GM18861 (cell line): ENCODE measurements around the gene CCDC24.

Experiments used
- ATAC-seq: cut with Tn5 transposase; IDR thresholded peaks from one replicate; pipeline ENCODE4 v1.9.1; 2021; ENCODE audit not compliant: unreplicated experiment

CCDC24 gene

DNA sequence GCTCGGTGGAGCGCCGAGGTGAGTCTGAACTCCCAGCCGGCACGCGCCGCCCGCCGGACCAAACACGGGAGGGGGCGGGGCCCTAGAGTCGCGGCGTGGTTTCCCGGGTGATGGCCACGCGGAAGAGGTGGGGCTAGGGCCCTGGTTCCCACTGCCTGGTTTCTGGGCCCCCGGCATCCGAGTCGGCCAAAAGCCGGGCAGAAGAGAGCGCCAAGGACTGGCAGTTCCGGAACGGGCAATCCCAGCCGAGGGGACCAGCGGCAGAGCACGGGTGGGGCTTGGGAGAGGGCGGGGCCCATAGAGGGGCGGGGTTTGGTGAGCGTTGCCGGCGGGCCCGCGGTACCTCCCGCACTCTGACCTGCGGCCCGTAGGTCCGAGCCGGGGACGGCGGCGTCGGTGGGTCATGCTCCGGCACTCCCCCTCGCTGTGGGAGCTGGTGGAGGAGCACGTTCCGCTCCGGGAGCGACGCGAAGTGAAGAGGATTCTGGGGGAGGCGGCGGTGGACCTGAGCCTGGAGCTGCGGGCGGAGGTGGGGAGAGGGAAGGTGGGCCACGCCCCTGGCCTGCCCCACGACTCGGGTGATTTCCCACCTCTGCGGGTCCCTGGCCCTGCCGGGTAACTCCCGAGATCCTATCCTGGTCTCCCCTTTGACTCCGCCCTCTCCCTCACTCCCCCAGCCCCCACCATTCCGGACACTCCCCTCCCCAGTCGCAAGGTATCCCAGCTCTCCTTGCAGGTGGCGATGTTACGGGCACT lies at the start of gene CCDC24:
CCDC24 (plus strand) TSS at position 124 of the 756 bp plus-strand sequence; CDS start at position 404, 280 bp downstream.
- no peak for ATAC-seq

DNA sequence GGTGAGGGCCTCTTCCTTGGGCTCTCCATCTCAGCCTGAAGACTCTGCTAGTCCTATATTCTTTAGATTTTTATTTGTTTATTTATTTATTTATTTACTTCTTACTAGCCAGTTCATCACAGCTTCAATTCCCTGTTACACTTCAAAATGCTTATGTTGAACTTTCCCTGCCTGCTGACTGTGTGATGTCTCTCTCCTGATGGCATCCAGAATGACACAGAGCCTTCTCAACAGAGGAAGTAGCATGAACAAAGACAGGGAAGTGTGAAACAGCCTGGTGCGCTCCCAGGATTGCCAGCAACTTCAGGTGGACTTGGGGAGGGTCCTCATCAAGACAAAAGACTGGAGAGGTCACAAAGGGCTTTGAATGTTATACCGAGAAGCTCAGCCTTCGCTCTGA lies 49.0 kb upstream of the CCDC24 start:
- no peak for ATAC-seq

DNA sequence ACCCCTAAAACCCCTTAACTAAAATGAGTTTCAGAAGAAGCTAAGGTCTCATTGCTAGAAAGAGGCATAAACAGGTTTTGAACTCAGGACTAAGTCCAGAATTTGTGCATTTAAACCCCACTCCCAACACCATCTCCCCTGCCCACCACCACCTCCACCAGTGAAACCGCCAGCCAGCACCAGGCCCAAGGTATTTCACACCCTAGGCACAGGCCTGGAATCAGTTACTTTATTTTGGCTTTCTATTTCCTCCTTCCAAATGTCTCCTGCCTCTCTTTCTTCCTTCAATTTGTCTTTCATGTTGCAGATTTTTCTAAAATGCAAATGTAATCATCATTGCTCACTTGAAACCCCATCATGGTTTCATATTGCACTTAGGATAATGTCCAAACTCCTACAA lies 46.5 kb upstream of the CCDC24 start:
- no peak for ATAC-seq

DNA sequence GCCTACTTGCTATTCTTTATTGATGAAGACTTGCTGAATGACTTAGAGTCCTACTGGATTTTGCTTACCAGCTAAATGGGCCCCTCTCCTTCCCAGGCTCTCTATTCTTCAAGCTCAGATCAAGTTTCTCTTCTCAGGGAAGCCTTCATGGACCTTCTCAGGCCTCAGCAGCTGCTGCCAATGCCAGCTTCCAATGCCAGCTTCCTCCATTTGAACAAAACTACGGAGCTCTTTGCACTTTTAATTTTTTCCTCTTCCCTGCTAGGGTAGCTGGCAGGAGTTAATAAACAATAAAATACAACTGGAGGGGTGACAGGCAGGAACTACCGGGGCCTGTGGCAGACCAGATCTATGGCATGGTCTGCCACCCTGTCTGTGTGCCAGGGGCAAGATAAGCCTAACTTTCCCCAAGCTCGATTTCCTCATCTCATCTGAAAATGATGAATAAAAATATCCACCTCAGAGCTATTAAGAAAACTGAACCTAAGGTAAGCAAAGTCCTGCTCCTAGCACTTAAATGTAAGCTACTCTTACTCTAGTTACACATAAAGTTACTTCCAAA lies 45.6 kb upstream of the CCDC24 start:
- no peak for ATAC-seq

DNA sequence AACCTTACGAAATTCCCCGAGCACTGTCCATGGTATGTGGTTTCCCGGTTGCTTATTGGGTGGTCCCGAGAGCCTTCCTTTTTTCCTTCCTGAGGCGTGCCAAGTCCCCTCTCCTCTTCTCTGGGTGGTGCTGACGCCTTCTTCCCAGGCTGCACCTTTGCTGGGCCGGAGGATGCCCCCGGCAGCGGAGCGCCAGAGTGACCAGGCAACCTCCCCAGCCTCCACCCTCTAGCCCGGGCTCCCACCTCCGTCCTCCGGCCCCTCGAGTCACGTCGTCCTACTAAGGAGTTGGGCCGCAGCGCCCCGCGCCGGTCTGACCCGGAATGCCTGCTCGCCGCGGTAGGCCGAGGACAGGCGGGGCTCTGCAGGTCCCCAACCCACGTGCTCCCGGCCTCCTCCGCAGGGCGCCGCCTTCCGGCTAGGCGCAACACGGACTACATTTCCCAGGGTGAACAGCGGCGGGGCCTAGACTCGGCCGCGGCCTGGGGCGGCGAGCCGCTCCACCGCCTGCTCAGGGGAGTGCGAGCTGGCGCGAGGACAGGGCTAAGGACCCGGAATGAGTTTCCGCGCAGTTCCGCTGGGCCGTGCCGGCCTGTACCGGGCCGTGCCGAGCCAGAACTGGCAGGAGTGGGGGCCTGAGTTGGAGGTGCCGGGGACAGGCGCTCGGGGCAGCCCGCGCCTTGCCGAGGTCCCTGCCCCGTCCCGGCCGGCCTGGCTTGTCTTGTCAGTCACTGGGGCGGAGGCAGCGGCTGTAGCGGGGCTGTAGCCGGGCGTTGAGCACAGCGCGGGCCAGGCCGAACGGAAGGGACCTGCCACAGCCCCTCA lies 45.0 kb upstream of the CCDC24 start, which contains the start of gene IPO13:
IPO13 (plus strand) TSS at position 715 of the 825 bp plus-strand sequence. CDS start 651 bp downstream, outside the sequence.
- ATAC-seq: peak; percentile 94

DNA sequence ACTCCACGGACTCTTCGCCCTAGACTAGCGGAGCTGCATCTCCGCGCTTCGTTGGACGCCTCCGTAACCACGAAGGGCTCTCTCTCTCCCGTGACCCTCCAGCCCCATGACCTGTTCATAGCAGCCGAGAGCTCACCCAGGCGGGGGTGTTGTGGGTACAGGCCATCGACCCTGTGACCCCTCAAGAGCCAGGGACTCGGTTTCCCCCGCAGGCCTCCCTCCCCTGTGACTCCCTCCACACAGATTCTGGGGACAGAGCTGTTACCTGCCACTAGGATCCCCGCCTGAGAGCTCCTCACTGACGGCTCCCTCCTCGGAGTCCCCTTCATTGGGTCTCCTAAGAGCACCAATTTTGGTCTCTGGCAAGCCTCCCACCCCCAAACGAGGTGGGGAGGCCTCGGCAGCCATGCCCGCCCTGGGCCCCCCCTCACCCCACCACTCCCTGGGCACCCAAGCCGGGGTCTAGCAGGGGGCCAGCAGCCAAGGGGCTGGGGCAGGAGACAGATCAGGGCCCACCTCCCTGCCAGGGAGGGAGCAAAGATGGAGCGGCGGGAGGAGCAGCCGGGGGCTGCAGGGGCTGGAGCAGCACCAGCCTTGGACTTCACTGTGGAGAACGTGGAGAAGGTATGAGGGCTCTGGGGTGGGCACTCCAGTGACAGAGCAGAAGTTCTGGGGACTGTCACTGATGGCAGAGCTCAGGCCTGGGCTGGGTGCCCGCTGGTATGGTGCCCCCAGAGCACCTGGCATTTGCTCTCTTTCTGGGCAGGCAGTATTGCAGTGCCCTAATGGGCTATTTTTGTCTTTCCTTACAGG lies 44.1 kb upstream of the CCDC24 start:
- no peak for ATAC-seq

DNA sequence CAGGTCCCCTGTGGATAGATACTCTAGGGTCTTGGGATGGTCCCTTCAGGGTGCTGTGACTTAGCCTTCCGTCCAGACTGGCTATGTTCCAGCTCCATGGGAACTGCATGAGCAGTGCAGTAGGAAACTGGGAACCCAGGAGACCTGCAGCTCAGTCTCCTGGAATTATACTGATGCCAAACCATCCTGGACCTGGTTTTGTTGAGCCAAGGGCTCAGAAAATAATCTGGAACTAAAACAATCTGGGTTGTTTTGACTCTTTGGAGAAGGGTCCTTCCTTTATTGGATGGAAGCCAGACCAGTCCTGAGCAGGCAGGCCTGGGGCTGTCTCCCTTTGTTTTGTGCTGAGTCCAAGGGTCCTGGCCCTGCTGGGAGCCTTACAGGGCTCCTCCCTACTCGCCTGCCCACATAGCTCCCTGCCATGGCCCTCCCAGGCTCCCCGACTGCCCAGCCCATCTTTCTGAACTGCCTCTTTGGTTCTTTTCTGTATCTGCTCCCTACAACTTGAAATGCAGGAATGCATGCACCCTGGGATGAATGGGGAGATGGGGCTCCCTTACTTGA lies 43.4 kb upstream of the CCDC24 start:
- ATAC-seq: no peak

DNA sequence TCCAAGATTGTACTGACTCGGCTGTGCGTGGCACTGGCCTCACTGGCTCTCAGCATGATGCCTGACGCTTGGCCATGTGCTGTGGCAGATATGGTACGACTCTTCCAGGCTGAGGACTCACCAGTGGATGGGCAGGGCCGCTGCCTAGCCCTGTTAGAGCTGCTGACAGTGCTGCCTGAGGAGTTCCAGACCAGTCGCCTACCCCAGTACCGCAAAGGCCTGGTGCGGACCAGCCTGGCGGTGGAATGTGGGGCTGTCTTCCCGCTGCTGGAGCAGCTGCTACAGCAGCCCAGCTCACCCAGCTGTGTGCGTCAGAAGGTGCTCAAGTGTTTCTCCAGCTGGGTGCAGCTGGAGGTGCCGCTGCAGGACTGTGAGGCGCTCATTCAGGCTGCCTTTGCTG lies 41.7 kb upstream of the CCDC24 start:
- no peak for ATAC-seq

DNA sequence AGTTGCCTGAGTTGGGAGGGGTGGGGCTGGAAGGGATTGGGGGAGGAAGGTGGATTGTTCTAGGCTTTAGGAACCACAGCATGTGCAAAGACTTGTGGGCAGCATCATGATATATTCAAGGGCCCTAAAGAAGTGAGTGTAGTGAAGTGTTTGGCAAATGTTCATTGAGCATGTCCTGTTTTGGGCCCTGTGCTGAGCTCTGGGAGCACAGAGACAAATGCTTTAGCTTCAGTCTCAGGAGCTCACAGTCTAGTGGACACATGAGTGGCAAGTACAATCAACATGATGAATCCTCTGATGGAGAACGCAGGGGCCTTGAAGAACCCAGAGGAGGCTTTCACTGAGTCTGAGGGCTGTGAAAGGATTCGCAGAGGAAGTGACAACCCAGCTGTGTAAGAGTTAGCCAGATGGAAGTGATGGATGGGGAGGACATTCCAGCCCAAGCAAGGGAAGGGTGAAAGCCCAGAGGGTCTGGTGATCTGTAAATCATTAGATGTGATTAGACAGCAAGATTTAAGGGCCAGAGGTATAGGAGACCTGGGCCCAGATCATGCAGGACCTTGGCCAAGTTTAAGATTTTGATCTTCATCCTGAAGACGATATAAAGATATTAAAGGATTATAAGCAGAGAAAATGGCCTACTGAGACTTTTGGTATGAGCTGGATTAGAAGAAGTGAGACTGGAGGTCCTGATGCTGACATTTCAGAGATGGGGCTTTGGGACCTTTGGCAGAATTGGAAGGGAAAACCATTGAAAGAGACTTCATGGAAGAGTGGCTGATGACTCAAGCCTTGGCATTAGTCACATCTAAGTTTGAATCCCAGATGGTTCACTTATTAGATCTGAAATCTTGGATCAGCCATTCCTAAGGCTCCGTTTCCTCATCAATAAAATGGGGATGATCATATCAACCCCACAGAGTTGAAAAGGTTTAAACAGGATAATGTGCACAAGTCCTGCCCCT lies 40.1 kb upstream of the CCDC24 start:
- no peak for ATAC-seq

DNA sequence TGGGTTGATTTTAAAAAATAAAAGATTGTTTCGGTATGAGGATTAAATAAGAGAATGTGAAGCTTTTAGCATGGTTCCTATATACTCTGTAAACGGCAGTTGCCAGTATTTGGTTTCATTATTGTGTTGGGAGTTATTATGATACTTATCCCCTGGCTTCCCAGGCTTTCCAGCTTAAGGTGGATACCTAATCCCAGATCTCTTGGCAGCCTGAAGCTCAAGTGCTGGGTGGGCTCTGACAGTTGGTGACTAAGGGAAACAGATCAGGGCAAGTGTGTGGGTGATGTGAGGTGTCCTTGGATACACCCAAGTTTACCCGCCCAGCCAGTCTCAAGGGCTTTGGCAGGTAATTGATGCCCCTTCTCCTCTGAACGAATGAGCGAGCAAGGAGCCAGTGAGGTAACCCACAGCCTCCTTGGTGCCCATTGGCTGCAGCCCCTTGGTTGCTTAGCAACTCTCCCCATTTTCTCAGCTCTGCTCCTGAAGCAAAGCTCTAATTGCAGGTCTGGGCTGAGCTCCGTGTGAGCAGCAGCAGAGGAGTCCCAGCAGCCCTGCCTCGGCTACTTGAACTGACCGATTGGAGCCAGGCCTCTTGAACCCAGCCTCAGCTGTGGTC lies 38.6 kb upstream of the CCDC24 start:
- ATAC-seq: no peak

DNA sequence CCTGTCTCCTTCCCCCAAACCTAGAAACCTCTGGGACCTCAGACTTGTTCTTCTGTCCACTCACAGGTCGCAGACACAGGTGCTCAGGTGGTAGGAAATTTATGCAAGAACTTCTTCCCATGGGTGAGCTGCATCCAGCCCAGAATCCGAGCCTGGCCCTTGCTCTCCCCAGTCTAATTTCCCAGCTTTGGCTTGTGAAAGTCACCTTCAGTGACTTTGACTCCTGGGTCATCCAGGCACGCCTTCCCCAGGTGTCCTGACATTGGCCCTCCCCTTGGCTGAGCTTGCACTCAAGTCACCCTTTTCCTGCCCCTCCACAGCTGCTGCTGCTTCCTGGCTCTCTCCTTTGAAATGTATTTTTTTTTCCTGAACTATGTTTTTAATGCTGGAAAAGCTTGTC lies 38.0 kb upstream of the CCDC24 start:
- ATAC-seq: no peak

DNA sequence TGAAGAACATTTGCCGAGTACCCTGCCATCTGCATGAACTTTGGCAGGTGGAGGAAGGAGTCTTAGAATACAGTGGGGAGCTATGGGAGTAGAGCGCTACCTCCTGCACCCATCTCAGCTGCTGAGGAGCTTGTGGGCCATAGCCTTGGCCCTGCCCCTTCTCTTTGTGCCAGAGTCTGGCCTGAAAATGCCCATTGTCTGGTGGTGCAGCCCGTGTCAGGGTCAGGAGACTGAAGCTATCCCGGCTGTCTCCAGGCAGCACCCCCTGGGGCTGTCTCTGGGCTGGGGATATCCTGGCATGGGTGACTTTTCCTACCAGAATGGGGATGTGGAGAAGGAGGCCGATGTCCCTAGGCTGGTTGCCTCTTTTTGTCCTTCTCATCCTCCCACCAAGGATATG lies 37.4 kb upstream of the CCDC24 start:
- no peak for ATAC-seq

DNA sequence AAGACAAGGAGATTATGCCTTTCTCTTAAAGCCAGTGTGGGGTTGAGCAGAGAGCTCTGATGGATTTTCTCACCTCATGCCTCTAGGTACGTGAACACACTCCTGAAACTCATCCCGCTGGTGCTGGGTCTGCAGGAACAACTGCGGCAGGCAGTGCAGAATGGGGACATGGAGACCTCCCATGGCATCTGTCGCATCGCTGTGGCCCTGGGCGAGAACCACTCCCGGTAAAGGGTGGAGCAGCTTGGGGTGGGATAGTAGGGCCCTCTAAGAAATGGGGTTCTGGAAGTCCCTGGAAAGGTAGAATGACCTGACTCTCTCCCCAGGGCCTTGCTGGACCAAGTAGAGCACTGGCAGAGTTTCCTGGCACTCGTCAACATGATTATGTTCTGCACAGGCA lies 35.2 kb upstream of the CCDC24 start:
- no peak for ATAC-seq

DNA sequence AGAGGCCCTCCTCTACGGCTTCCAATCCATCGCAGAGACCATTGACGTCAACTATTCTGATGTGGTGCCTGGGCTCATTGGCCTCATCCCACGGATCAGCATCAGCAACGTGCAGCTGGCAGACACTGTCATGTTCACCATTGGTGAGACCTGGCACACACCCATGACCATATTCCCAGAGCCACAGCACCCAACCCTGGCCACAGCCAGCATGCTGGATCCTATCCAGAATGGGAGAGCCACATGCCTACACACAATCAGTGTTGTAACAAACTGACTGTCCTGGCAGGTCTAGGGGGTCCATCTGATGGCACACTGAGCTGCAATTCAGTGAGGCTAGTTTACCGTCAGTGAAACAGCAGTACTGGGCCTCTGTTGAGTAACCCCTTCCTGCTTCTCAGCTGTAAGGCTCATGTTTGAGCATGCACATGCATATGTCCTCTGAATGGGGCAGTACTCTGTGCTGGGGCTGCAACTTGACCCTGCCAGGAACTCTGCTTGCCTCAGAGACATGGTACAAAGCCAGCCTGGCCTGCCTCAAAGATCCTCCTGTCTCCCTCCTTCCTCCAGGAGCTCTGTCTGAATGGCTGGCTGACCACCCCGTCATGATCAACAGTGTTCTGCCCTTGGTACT lies 33.9 kb upstream of the CCDC24 start:
- ATAC-seq: no peak

DNA sequence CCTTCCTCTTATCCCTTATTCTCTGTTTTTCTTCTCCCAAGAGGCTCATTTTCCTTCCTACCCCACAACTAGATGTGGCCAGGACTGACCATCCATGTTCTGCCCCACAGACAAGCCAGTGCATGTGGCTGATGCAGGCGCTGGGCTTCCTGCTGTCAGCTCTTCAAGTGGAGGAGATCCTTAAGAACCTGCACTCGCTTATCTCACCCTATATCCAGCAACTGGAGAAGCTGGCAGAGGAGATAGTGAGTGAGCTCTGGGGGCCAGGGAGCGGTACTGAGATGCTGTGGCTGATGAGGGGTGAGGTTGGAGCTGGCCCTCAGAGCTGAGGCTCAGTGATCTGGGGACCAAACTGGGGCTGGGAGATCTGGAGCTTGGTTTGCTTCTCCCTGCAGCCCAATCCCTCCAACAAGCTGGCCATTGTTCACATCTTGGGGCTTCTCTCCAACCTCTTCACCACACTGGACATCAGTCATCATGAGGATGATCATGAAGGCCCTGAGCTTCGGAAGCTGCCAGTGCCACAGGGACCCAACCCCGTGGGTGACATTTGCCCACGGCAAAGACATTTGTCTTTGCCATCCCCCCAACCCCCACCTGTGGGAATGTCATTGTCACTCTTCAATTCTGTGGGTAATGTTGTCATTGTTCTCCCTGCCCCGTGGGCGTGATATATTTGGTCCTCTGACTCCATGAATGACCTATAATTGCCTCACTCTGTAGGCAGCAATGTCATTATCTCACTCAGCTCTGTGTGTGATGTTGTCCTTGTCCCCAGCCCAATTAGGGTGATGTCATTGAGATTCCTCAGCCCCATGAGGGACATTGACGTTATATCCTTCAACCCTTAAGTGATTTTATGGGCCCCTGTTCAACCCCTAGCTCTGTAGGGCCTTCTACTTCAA lies 32.8 kb upstream of the CCDC24 start:
- ATAC-seq: no peak

DNA sequence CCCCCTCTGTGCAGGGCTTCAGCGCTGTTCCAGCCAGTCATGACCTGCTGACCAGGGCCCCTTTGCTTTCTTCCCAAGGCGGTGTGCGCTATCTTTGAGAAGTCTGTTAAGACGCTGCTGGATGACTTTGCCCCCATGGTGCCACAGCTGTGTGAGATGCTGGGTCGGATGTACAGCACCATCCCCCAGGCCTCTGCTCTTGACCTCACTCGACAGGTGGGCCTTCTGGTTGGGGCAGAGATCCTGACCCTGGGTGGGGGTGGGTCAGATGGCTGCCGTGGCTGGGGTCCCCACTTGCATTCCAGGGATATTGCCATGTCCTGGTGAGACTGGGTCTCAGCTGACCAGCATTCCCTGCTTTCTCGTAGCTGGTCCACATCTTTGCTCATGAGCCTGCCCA lies 30.6 kb upstream of the CCDC24 start:
- ATAC-seq: no peak

DNA sequence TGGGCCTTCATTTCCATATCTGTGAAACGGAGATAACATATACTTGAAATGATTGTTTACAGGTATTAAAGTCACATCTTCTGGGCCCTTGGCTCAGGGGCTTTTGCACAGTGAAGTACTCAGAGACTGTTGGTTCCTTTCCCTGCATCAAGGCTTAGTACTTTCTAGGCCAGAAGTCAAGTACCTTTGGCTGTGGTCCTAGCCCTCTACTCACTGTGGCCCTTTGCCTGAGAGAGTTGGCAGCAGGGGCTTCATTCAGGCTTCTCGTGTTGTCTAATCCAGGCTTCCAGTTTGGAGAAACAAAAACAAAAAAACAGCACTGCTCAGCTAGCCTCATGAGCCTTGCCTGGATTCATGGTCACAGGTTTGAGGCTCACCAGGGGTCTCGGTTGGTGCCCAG lies 29.7 kb upstream of the CCDC24 start:
- ATAC-seq: no peak

DNA sequence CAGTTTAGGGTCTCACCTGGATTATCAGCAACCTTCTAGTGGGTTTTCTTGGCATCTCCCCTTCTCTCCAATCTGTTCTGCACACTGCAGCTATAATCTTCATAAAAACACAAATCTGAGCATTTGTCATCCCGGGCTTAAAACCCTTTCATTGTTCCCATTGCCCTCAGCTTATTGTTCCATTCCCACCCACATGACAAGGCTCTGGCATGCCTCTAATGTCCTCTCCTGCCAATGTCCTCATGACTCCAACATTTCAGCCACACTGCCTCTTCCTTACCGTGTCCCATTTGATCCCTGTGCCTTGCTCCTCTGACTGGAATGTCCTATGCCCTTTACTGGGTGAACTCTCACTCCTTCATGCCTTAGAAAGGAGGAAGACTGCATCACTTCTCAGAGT lies 29.1 kb upstream of the CCDC24 start:
- no peak for ATAC-seq
